ENCODE results near the gene FAM89A.

- TF ChIP-seq POLR2AphosphoS5 (IDR thresholded peaks at IDR 0.05; ENCODE audit: borderline replicate concordance, low read depth, low read length) = no peak
- TF ChIP-seq FOXP2 (optimal IDR thresholded peaks at IDR 0.05; ENCODE audit: control extremely low read depth, extremely low read length, insufficient read depth) = no peak
- no peak for TF ChIP-seq EZH2 (IDR thresholded peaks at IDR 0.05)
These were observed 35.0 kb upstream of the FAM89A start for GRCh38 chr1:231075020-231075419.

All from SK-N-MC (cell line).